NT2/D1 (cell line): Measurements from ENCODE around the gene DAPK3.
A peak's percentile ranks its signal among the peaks of the same experiment; 100 is the strongest.
"Not testable (repeated sequence)": the region's sequence is repeated elsewhere in the genome, so short reads cannot be mapped to it uniquely, and the experiment has no call there.

ENCODE experiments used
- DNase-seq: peaks from one replicate; pipeline ENCODE4 v3.0.0-alpha.2; 2011; ENCODE audit warnings: low read depth, low spot score
- H3K27me3 ChIP-seq: 2 replicates; pipeline ENCODE4 v1.6.0; 2011; ENCODE audit warnings: mild to moderate bottlenecking; ENCODE audit not compliant: insufficient read length, insufficient read depth
- H3K36me3 ChIP-seq: 2 replicates; pipeline ENCODE4 v1.6.1; 2011; ENCODE audit warnings: mild to moderate bottlenecking, low read length, mixed read lengths; ENCODE audit not compliant: insufficient read depth, insufficient read length
- H3K4me1 ChIP-seq: 2 replicates; pipeline ENCODE4 v1.5.1; 2011; ENCODE audit not compliant: insufficient read depth, insufficient read length
- H3K4me3 ChIP-seq: 2 replicates; pipeline ENCODE4 v1.5.1; 2011; ENCODE audit warnings: low read depth; ENCODE audit not compliant: insufficient read length
- H3K9ac ChIP-seq: 2 replicates; pipeline ENCODE4 v1.6.0; 2011; ENCODE audit warnings: low read depth; ENCODE audit not compliant: insufficient read length
- H3K9me3 ChIP-seq: 2 replicates; pipeline ENCODE4 v1.5.1; 2011; ENCODE audit warnings: mild to moderate bottlenecking, low read length; ENCODE audit not compliant: insufficient read depth
- SUZ12 ChIP-seq: IDR thresholded peaks from 2 replicates; pipeline ENCODE4 v1.6.1; 2011; ENCODE audit not compliant: insufficient read length, insufficient read depth; ENCODE audit errors: extremely low read depth
- YY1 ChIP-seq: IDR thresholded peaks from 2 replicates; pipeline ENCODE4 v1.6.1; 2011; ENCODE audit not compliant: insufficient read length, insufficient read depth
- ZNF274 ChIP-seq: IDR thresholded peaks from 2 replicates; pipeline ENCODE4 v1.6.1; 2011; ENCODE audit warnings: mild to moderate bottlenecking, low read depth, low read length

Gene DAPK3

GRCh38 chr19:3963458-3964255, 7.2 kb downstream of the DAPK3 start:
- Histone ChIP-seq H3K9ac (no peak overlapping the region), H3K36me3 (peaks cover 92% of the 10 kb centered on the region), H3K4me3 (no peak overlapping the region), H3K27me3 (no peaks in the 10 kb centered on the region), H3K4me1 (peaks cover 16% of the 10 kb centered on the region), H3K9me3 (no peaks in the 10 kb centered on the region)
- TF ChIP-seq ZNF274: no peak
- TF ChIP-seq YY1: no peak
- no peak for TF ChIP-seq SUZ12
- no peak for DNase-seq

- Histone ChIP-seq H3K36me3 (peaks cover 90% of the 10 kb centered on the region), H3K9ac (peak overlapping the region; percentile 42), H3K4me3 (no peak overlapping the region), H3K27me3 (no peaks in the 10 kb centered on the region), H3K4me1 (peaks cover 5% of the 10 kb centered on the region), H3K9me3 (no peaks in the 10 kb centered on the region)
- TF ChIP-seq ZNF274 (no peak), YY1 (no peak), SUZ12 (no peak)
- no peak for DNase-seq
Observed at GRCh38 chr19:3961007-3961406, 9.9 kb downstream of the DAPK3 start.

GRCh38 chr19:3959766-3960131, 11.2 kb downstream of the DAPK3 start:
- no peak overlapping the region for H3K9ac ChIP-seq
- no peaks in the 10 kb centered on the region for H3K27me3 ChIP-seq
- H3K36me3 ChIP-seq: peaks cover 86% of the 10 kb centered on the region
- DNase-seq: no peak
- TF ChIP-seq YY1 (no peak), ZNF274 (no peak), SUZ12 (no peak)
- no peaks in the 10 kb centered on the region for H3K9me3 ChIP-seq
- no peak overlapping the region for H3K4me3 ChIP-seq
- H3K4me1 ChIP-seq: no peaks in the 10 kb centered on the region

GRCh38 chr19:3958836-3959765, 11.8 kb downstream of the DAPK3 start:
- no peak for TF ChIP-seq ZNF274
- TF ChIP-seq SUZ12: no peak
- no peak for TF ChIP-seq YY1

GRCh38 chr19:3955688-3956087, 15.2 kb downstream of the DAPK3 start:
- H3K9me3 ChIP-seq: no peaks in the 10 kb centered on the region
- H3K27me3 ChIP-seq: no peaks in the 10 kb centered on the region
- TF ChIP-seq SUZ12: no peak
- H3K36me3 ChIP-seq: peaks cover 61% of the 10 kb centered on the region
- H3K4me3 ChIP-seq: no peak overlapping the region
- peak overlapping the region; percentile 28 for H3K9ac ChIP-seq
- DNase-seq: no peak
- peaks cover 20% of the 10 kb centered on the region for H3K4me1 ChIP-seq

More at GRCh38 chr19:3958836-3959765, 11.8 kb downstream of the DAPK3 start:
- Histone ChIP-seq H3K4me3 (no peak overlapping the region), H3K9me3 (no peaks in the 10 kb centered on the region), H3K9ac (no peak overlapping the region), H3K27me3 (no peaks in the 10 kb centered on the region), H3K36me3 (peaks cover 85% of the 10 kb centered on the region), H3K4me1 (peaks cover 2% of the 10 kb centered on the region)
- no peak for DNase-seq

- not testable (repeated sequence) for H3K9me3 ChIP-seq, H3K27me3 ChIP-seq, H3K9ac ChIP-seq, DNase-seq, H3K4me3 ChIP-seq
- H3K36me3 ChIP-seq: peaks cover 57% of the 10 kb centered on the region
- H3K4me1 ChIP-seq: peaks cover 21% of the 10 kb centered on the region
Observed at GRCh38 chr19:3955276-3955675, 15.6 kb downstream of the DAPK3 start.

GRCh38 chr19:3954107-3954506, 16.8 kb downstream of the DAPK3 start:
- peaks cover 23% of the 10 kb centered on the region for H3K4me1 ChIP-seq
- TF ChIP-seq YY1 (no peak), SUZ12 (no peak), ZNF274 (no peak)
- no peak for DNase-seq
- no peaks in the 10 kb centered on the region for H3K9me3 ChIP-seq
- no peaks in the 10 kb centered on the region for H3K27me3 ChIP-seq
- H3K36me3 ChIP-seq: peaks cover 47% of the 10 kb centered on the region
- H3K4me3 ChIP-seq: no peak overlapping the region
- no peak overlapping the region for H3K9ac ChIP-seq

- not testable (repeated sequence) for H3K27me3 ChIP-seq, DNase-seq, H3K9ac ChIP-seq, H3K4me3 ChIP-seq, H3K9me3 ChIP-seq
- peaks cover 23% of the 10 kb centered on the region for H3K4me1 ChIP-seq
- H3K36me3 ChIP-seq: peaks cover 35% of the 10 kb centered on the region
Observed at GRCh38 chr19:3952755-3953276, 18.1 kb downstream of the DAPK3 start.
